Neural cell (in vitro differentiated cells): ENCODE data around the gene PTPN5. TPM values are rescaled to one million over a fixed set of nuclear protein-coding genes. Genes with fewer than 3 reads are reported as not detected.

Source experiments
- H2AFZ ChIP-seq: fragments of 200-600, 300-800 bp; sonication (generic), shearing (Covaris generic); 2 replicates; pipeline ENCODE4 v1.6.0; 2014; ENCODE audit warnings: low read depth, mild to moderate bottlenecking, antibody characterized with exemption, low read length, moderate library complexity
- H3F3A ChIP-seq: fragments of 200-600 bp; shearing (Covaris generic); 2 replicates; pipeline ENCODE4 v1.6.1; 2016; ENCODE audit warnings: mild to moderate bottlenecking, moderate library complexity, mixed read lengths, antibody characterized with exemption, low read length; ENCODE audit not compliant: insufficient read depth, poor library complexity, severe bottlenecking
- H3K27ac ChIP-seq: fragments of 200-600, 300-800 bp; sonication (generic), shearing (Covaris generic); 2 replicates; pipeline ENCODE4 v1.5.1; 2014; ENCODE audit warnings: mild to moderate bottlenecking, low read length, moderate library complexity
- H3K27me3 ChIP-seq: fragments of 300-800, 200-600 bp; sonication (generic), shearing (Covaris generic); 2 replicates; pipeline ENCODE4 v1.6.0; 2014; ENCODE audit warnings: mild to moderate bottlenecking, low read depth, low read length, moderate library complexity; ENCODE audit not compliant: insufficient read depth
- H3K36me3 ChIP-seq: fragments of 300-800, 200-600 bp; sonication (generic), shearing (Covaris generic); 2 replicates; pipeline ENCODE4 v1.5.1; 2014; ENCODE audit warnings: mild to moderate bottlenecking, antibody characterized with exemption, low read length, moderate library complexity; ENCODE audit not compliant: insufficient read depth
- H3K4me2 ChIP-seq: fragments of 300-800, 200-600 bp; sonication (generic), shearing (Covaris generic); 2 replicates; pipeline ENCODE4 v1.6.0; 2014; ENCODE audit warnings: mild to moderate bottlenecking, low read length
- H3K4me3 ChIP-seq: fragments of 300-800, 200-600 bp; sonication (generic), shearing (Covaris generic); 2 replicates; pipeline ENCODE4 v1.5.1; 2014; ENCODE audit warnings: mild to moderate bottlenecking, low read length, moderate library complexity
- H3K79me2 ChIP-seq: fragments of 200-600 bp; shearing (Covaris generic); replicated peaks from 2 replicates; pipeline ENCODE4 v1.6.0; 2014; ENCODE audit warnings: mild to moderate bottlenecking, low read length, moderate library complexity; ENCODE audit not compliant: insufficient read depth
- H3K9ac ChIP-seq: fragments of 300-800, 200-600 bp; sonication (generic), shearing (Covaris generic); 2 replicates; pipeline ENCODE4 v1.6.1; 2016; ENCODE audit warnings: mild to moderate bottlenecking, low read length, mixed read lengths
- H3K9me2 ChIP-seq: fragments of 200-600 bp; shearing (Covaris generic); 2 replicates; pipeline ENCODE4 v1.6.1; 2016; ENCODE audit warnings: mild to moderate bottlenecking, low read length, mixed read lengths; ENCODE audit not compliant: insufficient read depth
- H3K9me3 ChIP-seq: fragments of 200-600, 300-800 bp; sonication (generic), shearing (Covaris generic); 2 replicates; pipeline ENCODE4 v1.6.1; 2016; ENCODE audit warnings: mild to moderate bottlenecking, mixed run types, low read length, moderate library complexity, mixed read lengths
- H4K20me1 ChIP-seq: fragments of 200-600 bp; shearing (Covaris generic); 2 replicates; pipeline ENCODE4 v1.6.1; 2016; ENCODE audit warnings: mild to moderate bottlenecking, mixed run types; ENCODE audit not compliant: insufficient read depth
- CTCF ChIP-seq: fragments of 450-650 bp; IDR thresholded peaks from 2 replicates; pipeline ENCODE4 v1.5.1; 2014; ENCODE audit warnings: antibody characterized with exemption, mild to moderate bottlenecking, moderate library complexity; ENCODE audit not compliant: poor library complexity, severe bottlenecking
- EP300 ChIP-seq: fragments of 450-650 bp; conservative IDR thresholded peaks from 2 replicates; pipeline ENCODE4 v1.6.1; 2014; ENCODE audit warnings: antibody characterized with exemption, mild to moderate bottlenecking, moderate library complexity; ENCODE audit not compliant: poor library complexity, severe bottlenecking
- EZH2 ChIP-seq: fragments of 200-600, 300-800 bp; shearing (Covaris generic), sonication (generic); IDR thresholded peaks from 2 replicates; pipeline ENCODE4 v1.6.1; 2014; ENCODE audit warnings: antibody characterized with exemption, low read length, borderline replicate concordance, mild to moderate bottlenecking; ENCODE audit not compliant: insufficient read depth, poor library complexity, severe bottlenecking
- MXI1 ChIP-seq: fragments of 450-650 bp; conservative IDR thresholded peaks from 2 replicates; pipeline ENCODE4 v1.6.1; 2014; ENCODE audit warnings: antibody characterized with exemption, mild to moderate bottlenecking; ENCODE audit not compliant: poor library complexity, severe bottlenecking
- POLR2AphosphoS5 ChIP-seq: IDR thresholded peaks from 2 replicates; pipeline ENCODE4 v1.6.1; 2012
- RAD21 ChIP-seq: fragments of 450-650 bp; conservative IDR thresholded peaks from 2 replicates; pipeline ENCODE4 v1.6.1; 2014; ENCODE audit warnings: antibody characterized with exemption, mild to moderate bottlenecking, moderate library complexity
- REST ChIP-seq: IDR thresholded peaks from 2 replicates; pipeline ENCODE4 v1.6.1; 2012; ENCODE audit warnings: borderline replicate concordance
- SMC3 ChIP-seq: fragments of 450-650 bp; conservative IDR thresholded peaks from 2 replicates; pipeline ENCODE4 v1.6.1; 2014; ENCODE audit warnings: antibody characterized with exemption, mild to moderate bottlenecking, moderate library complexity; ENCODE audit not compliant: poor library complexity
- TAF1 ChIP-seq: IDR thresholded peaks from 2 replicates; pipeline ENCODE4 v1.6.1; 2012; ENCODE audit warnings: low read depth
- polyA plus RNA-seq: library from polyadenylated mRNA; depleted of rRNA; stranded (reverse); fragments of >200 nt; gene quantifications from 2 replicates; pipeline ENCODE4 v1.2.3, GENCODE V29; 2014

PTPN5 gene
- polyA plus RNA-seq, 1 donor from 2014 or later = 122 TPM

DNA sequence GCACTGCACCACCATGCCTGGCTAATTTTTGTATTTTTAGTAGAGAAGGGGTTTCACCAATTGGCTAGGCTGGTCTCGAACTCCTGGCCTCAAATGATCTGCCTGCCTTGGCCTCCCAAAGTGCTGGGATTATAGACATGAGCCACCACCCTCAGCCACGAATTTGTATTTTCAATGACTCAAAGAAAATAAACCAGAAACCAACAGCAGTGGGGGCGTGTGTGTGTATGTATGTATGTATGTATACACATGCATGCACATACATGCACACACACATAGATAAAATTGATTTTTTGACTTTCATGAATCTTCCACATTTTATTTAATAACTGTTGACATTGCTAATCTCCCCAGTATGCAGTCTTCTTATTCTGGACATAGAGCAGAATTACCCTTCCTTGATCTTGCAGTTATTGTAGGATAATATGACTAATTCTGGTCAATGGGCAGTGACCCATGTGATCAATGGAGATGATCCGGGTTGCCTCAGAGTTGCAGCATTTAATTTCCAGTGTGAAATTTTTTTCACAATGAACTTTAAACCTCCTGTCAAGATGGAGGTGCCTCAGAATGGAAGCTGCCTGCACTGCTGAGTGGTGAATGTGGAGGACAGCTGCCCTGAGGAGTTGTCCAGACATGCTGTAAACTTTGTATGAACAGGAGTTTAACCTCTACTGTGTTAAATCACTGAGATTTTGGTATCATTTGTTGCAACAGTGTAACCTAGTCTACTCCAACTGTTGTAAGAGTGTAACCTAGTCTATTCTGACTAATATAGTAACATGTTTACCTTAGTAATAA, 12.8 kb upstream of the PTPN5 start:
- no peaks in the 10 kb centered on the region for H3K9me2 ChIP-seq
- no peaks in the 10 kb centered on the region for H3K79me2 ChIP-seq
- H3K4me3 ChIP-seq = no peak overlapping the region
- H3K36me3 ChIP-seq = no peaks in the 10 kb centered on the region
- H4K20me1 ChIP-seq = no peaks in the 10 kb centered on the region
- H2AFZ ChIP-seq = no peak overlapping the region
- H3K9ac ChIP-seq = no peak overlapping the region
- no peak overlapping the region for H3K4me2 ChIP-seq
- no peaks in the 10 kb centered on the region for H3F3A ChIP-seq
- no peaks in the 10 kb centered on the region for H3K9me3 ChIP-seq
- no peak for TF ChIP-seq MXI1
- TF ChIP-seq RAD21 = no peak
- no peak for TF ChIP-seq CTCF
- TF ChIP-seq SMC3 = no peak
- no peak for TF ChIP-seq REST
- TF ChIP-seq EZH2 = no peak
- TF ChIP-seq POLR2AphosphoS5 = no peak
- TF ChIP-seq EP300 = no peak
- no peak for TF ChIP-seq TAF1
- H3K27me3 ChIP-seq = no peaks in the 10 kb centered on the region
- H3K27ac ChIP-seq = no peak overlapping the region

DNA sequence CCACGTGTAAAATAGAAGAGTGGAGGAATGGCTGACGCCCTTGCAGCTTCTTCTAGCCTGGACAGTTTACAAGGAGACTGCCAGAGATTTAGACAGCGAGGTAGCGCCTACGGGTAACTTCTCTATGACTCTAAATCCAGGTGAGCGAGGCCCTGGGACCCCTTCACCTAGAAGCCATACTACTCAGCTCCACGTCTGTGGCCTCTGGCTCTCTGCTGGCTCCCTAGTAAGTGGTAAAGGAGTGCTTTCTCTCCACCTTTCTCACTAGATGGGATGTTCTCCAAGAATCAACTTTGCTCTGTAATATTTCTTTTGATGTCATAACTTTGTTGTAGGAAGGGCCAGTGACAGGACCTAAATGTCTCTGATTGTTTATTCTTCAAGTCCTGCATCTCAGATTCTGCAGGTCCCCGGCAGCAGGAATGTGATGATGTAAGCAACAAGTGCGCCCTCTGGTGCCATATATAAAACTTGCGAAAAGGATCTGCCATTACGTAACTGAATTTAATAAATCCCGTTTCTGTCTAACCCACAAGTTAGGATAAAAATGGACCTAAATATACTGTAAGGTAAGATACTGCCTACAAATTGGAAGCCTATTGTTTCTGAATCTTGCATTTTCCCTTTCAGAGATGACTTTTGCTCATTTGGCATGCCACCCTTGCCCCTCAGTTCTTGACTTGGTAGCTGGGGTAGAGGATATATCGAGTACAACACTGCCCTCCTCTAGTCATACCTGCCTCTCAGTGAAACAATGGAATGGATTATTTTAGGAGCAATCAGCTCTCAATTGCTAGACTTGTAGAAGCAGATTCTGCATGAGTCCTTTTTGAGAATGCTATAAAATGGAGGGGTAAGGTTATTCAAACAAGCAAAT, 11.0 kb upstream of the PTPN5 start:
- H3K79me2 ChIP-seq = no peaks in the 10 kb centered on the region
- H3K4me2 ChIP-seq = no peak overlapping the region
- no peaks in the 10 kb centered on the region for H4K20me1 ChIP-seq
- no peaks in the 10 kb centered on the region for H3K36me3 ChIP-seq
- H3K4me3 ChIP-seq = no peak overlapping the region
- H2AFZ ChIP-seq = no peak overlapping the region
- no peaks in the 10 kb centered on the region for H3K9me2 ChIP-seq
- no peak overlapping the region for H3K27ac ChIP-seq
- TF ChIP-seq POLR2AphosphoS5 (no peak), CTCF (peak; percentile 79), MXI1 (no peak), REST (no peak), EP300 (no peak), EZH2 (no peak), SMC3 (peak; percentile 82), TAF1 (no peak), RAD21 (peak; percentile 78)
- H3K9ac ChIP-seq = no peak overlapping the region
- H3K27me3 ChIP-seq = no peaks in the 10 kb centered on the region
- H3F3A ChIP-seq = no peaks in the 10 kb centered on the region
- no peaks in the 10 kb centered on the region for H3K9me3 ChIP-seq
